GM18519 (cell line): ENCODE measurements around the gene FOCAD.

ENCODE experiments used
- ATAC-seq: cut with Tn5 transposase; IDR thresholded peaks from one replicate; pipeline ENCODE4 v1.9.1; 2021; ENCODE audit warnings: mild to moderate bottlenecking, moderate library complexity; ENCODE audit not compliant: unreplicated experiment, low FRiP score

The FOCAD gene

DNA sequence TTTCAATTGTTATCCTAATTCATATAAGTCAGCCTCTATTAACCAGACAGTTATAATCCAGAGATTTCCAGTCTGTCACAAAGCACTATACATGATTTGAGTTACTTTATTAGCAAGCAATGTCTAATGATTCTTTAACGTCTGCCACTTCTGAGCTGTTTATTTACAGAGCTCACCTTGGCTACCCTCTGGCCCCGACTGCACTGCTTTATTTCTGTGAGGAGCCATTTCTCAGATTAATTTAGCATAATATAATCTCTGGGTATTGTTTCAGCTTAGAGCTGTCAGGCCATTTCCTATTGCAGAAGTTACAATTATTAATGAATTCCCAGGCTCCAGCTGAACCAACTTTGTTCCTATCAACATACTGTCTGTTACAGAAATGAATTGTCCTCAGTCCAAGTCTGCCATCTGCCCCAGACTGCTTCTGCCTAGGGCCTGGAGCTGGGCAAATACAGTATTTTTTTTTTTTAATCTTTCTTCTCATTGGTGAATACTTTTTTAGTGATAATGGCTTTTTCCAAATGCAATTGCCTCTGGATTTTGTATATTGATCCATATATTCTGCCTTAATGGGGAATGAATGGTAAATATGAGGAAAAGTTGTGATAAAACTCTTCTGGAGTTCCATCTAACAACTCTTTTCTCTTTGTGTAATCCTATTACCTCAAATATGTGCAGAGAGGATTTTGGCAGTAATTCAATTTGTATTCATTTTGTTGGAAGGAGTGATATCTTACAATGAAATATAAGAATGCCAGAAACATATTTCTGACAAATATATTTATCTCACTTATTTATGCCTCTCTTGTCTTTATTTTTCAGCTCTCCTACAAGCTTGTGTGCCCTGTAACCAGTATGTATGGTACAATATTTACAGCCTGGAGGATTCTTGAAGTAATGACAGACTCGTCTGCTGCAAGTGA, 104.7 kb downstream of the FOCAD start:
- ATAC-seq = no peak

DNA sequence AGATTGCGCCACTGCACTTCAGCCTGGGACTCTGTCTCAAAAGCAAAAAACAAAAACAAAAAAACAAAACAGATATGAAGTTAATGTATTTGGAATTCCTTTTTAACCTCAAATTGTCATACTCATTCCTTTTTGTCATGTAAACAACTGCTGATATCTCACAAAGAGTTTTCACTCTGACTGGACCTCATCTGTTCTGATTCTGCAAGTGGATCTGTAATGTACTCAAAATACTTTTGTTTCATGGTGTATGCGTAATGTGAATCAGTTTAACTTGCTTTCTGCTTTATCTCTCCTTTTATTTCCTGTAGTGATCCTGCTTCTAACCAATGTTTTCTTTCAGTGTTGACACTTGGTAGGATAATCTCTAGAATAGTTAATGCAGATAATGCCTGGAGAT, 106.7 kb downstream of the FOCAD start:
- ATAC-seq = no peak

DNA sequence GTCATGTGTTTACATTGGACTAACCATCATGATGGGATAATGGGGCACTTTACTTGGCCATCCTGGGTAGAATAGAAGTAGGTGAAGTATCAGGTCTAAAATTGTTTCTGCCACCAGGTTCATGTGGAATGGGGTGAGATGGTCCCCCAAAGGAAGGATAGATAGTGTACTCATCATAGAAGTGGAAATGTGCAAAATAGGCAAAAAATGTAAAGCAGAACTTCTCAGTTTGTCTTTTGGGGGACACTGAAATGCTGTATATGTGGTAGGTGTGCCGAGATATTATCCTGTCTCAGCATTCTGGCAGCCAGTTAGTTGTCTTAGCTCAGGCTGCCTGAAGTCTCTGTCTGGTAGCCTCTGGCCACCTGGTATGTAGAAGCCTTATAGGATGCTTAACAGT, 107.6 kb downstream of the FOCAD start:
- no peak for ATAC-seq

DNA sequence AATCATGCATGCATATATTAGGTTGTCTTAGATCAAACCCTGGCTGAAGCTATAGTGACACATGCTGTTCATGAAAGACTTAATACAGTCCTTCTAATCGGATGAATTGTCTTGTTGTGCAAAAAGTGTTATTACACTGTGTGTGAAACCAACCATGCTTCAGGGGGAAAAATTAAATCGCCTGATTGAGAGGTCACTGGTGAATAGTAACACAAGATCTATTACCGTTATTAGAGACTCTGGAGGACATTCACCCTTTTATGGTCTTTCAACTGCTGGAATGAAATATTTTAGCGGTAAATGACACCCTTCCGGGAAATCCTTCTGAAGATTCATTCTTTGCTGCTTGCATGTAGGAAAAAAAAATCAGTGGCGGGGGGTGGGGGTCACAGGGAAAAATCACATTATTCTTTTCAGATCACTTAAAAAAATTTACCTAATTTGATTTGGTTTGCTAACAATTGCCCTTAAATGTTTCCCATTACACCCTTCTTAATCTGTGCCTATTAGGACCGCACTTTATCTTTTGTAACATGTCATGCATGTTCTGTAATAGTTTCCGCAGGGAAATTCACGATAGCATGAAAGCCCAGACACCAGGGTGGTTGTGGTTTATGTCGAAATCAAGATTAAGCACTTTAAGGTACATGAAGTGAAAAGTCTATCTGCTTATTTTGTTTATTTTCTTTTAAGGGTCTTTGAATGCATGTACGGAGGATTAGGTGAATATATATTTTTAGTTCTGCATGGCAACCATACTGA, 120.6 kb downstream of the FOCAD start:
- no peak for ATAC-seq

GRCh38 chr9:20805766-20806165, 121.7 kb downstream of the FOCAD start:
- no peak for ATAC-seq

- no peak for ATAC-seq
These were observed 123.9 kb downstream of the FOCAD start for GRCh38 chr9:20808002-20808401.

GRCh38 chr9:20811872-20812271, 127.8 kb downstream of the FOCAD start:
- no peak for ATAC-seq

DNA sequence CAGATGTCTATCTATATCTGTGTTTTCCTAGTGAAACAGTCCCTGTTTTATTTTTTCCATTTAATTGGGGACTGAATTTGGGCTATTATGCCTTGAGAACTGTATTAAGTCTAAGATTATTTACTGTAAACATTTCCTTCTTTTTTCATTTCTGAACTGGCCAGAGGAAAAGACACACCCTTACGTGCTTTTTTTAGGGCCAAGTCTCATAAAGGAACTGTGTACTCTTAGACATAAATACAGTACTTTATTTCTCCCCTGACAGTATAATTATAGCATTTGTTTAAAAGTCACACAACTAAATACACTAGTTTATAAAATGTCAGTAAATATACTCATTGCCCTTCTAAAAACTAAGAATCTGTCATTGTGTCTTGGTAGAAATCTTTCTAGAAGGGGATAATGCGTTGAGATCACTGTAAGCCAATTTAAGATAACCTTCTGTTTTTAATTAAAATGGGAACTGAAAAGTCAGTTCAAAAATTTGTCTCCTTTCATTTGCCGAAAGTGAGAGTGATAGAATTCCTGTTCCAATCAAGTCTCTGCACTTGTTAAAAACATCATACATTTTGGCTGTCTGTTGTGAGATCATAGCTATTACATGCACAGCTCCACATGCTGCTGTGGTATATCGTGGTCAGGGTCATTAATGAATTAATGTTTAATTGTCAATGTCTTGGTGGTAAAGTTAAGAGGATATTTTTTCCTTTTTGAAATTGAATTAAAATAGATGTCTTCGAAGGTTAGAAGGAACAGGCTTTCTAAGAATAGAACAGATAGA, 132.1 kb downstream of the FOCAD start:
- no peak for ATAC-seq

- no peak for ATAC-seq
These were observed 139.0 kb downstream of the FOCAD start for GRCh38 chr9:20823051-20823450.

GRCh38 chr9:20831028-20831427, 147.0 kb downstream of the FOCAD start:
- ATAC-seq = no peak

DNA sequence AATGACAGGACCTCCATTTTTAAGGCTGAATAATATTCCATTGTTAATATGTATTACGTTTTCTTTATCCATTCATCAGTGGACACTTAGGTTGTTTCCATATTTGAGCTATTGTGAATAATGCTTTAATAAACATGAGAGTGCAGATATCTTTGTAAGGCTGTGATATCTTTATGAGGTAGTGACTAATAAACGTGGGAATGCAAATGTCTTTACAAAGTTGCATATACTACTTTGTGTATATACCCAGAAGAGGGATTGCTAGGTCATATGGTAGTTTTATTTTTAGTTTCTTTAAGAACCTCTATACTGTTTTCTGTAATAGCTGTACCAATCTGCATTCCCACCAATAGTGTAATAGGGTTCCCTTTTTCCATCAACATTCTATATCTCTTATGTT, 148.7 kb downstream of the FOCAD start:
- no peak for ATAC-seq

DNA sequence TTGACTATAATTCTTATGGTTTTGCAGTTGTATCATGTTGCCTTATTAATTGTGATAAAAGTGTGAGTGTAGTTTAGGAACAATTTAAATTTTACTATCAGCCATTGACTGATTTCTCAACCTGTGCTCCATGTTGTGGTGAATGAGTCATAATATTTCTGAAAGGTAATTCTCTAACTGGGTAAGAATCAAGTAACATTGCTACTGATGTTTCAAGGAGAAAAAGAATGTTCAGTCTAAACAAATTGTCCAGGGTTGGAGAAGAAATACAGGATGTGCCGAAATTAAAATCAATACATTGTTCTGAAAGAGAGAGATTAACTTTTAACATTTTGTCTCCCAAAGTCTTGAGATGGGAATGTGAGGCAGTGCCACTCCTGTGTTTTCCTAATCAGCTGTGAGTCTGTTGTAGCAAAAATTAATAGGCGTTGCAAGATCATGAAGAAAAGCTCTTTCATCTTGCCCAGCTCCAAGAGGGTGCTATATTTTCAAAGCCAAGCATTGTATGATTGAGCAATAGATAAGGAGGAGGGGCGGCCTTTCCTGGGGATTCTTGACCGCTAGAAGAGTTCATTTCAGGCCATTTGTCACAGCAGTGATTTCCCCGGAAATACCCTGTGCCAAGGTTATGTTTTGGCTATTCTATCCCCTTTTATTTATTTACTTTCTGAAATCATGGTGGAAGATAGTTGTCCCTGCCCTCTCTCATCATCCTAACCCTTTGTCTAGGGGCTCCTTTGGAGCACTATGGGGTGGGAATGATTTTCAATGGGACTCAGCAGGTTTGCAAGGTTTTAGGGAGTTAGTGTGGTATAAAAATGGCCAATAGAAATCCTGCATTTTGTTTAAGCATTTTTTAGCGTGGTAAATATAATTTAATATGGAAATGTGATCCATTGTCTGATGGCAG, 151.6 kb downstream of the FOCAD start:
- no peak for ATAC-seq

- ATAC-seq = no peak
These were observed 153.1 kb downstream of the FOCAD start for GRCh38 chr9:20837166-20837565.

GRCh38 chr9:20838218-20838617, 154.2 kb downstream of the FOCAD start:
- ATAC-seq = no peak

- ATAC-seq = no peak
These were observed 160.9 kb downstream of the FOCAD start for GRCh38 chr9:20844916-20845315.

GRCh38 chr9:20848490-20848889, 164.4 kb downstream of the FOCAD start:
- no peak for ATAC-seq

- ATAC-seq = no peak
These were observed 169.8 kb downstream of the FOCAD start for GRCh38 chr9:20853866-20854265.

- no peak for ATAC-seq
These were observed 170.4 kb downstream of the FOCAD start for GRCh38 chr9:20854444-20854843.

DNA sequence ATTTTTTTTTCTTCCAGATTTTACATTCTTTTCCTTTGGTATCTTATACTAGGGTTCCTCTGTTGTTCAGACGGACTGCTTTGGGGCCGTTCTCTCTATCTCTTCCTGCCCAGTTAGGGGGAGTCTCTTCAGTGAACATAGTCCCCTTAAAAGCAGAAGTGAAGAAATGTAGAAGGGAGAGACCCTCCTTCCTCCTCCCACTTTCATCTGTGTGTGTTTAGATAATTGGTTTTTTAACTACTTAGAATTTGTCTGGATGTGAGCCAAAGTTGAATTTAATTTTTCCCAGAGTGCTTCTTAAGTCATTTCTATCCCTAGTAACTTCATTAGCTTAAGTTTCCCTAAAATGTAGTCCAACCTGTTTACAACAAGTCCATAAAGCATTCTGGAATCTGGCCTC, 179.9 kb downstream of the FOCAD start:
- no peak for ATAC-seq

- ATAC-seq = no peak
These were observed 181.3 kb downstream of the FOCAD start for GRCh38 chr9:20865347-20865746.
